AG04449 (cell line): ENCODE data around the gene ARL6IP5.

Experiments
- CTCF ChIA-PET: fragments of 350-600 bp; formaldehyde crosslinking; extraction: SDS; loops from one replicate; lab custom pipeline; 2021; ENCODE audit warnings: antibody characterized with exemption; lab: Yijun Ruan, JAX
- POLR2A ChIA-PET: fragments of 400-600, 350-600 bp; formaldehyde crosslinking; extraction: SDS; loops from one replicate; lab custom pipeline; 2020; ENCODE audit warnings: antibody characterized with exemption, inconsistent platforms; lab: Yijun Ruan, JAX
- DNase-seq: peaks from one replicate; pipeline ENCODE4 v3.0.0-alpha.2; 2010; ENCODE audit warnings: low read depth, low spot score
- H3K4me3 ChIP-seq: 2 replicates; pipeline ENCODE4 v1.5.1; 2011; ENCODE audit warnings: low read depth, mild to moderate bottlenecking, control low read depth, low read length
- CTCF ChIP-seq: IDR thresholded peaks from one replicate; pipeline ENCODE4 v1.5.1; 2011; ENCODE audit warnings: mild to moderate bottlenecking, moderate library complexity, low read length, control low read depth, inconsistent platforms; ENCODE audit not compliant: insufficient read depth; ENCODE audit errors: missing control alignments

Gene ARL6IP5

GRCh38 chr3:69107841-69108240 lies 23.1 kb downstream of the ARL6IP5 start:
- CTCF ChIA-PET: interaction anchor here (1.0 to 10.7 kb wide), 4 partner anchors 11 to 198 kb away, joined by 3 to 95 read pairs (median 4); no protein-coding TSS in a partner anchor
- POLR2A ChIA-PET: no interaction called here
- TF ChIP-seq CTCF: no peak
- H3K4me3 ChIP-seq: no peak overlapping the region
- no peak for DNase-seq

- no peak overlapping the region for H3K4me3 ChIP-seq
- CTCF ChIA-PET: interaction anchor here (1.0 to 10.7 kb wide), 3 partner anchors 11 to 198 kb away, joined by 3 to 95 read pairs (median 4); no protein-coding TSS in a partner anchor
- no peak for DNase-seq
- TF ChIP-seq CTCF: no peak
- POLR2A ChIA-PET: no interaction called here
These were observed 24.1 kb downstream of the ARL6IP5 start for GRCh38 chr3:69108811-69109210.

GRCh38 chr3:69110941-69111546 lies 26.3 kb downstream of the ARL6IP5 start:
- no peak for TF ChIP-seq CTCF
- ChIA-PET CTCF (interaction anchor here (10.7 kb wide), 1 partner anchor 9 kb away, joined by 95 read pairs; no protein-coding TSS in a partner anchor), POLR2A (no interaction called here)
- DNase-seq: no peak
- no peak overlapping the region for H3K4me3 ChIP-seq

GRCh38 chr3:69113536-69113935 lies 28.8 kb downstream of the ARL6IP5 start:
- POLR2A ChIA-PET: no interaction called here
- CTCF ChIA-PET: interaction anchor here (1.1 to 10.7 kb wide), 4 partner anchors 6 to 193 kb away, joined by 3 to 95 read pairs (median 4); partner anchors contain the start of gene LMOD3

GRCh38 chr3:69115731-69116130 lies 31.0 kb downstream of the ARL6IP5 start:
- POLR2A ChIA-PET: no interaction called here
- TF ChIP-seq CTCF: no peak
- CTCF ChIA-PET: interaction anchor here (1.0 to 1.2 kb wide), 4 partner anchors 10 to 318 kb away, joined by 3 to 4 read pairs (median 3); no protein-coding TSS in a partner anchor
- H3K4me3 ChIP-seq: no peak overlapping the region
- DNase-seq: no peak

More at GRCh38 chr3:69113536-69113935, 28.8 kb downstream of the ARL6IP5 start:
- H3K4me3 ChIP-seq: no peak overlapping the region
- no peak for TF ChIP-seq CTCF
- no peak for DNase-seq

GRCh38 chr3:69116162-69116561 lies 31.4 kb downstream of the ARL6IP5 start:
- no peak for TF ChIP-seq CTCF
- no peak for DNase-seq
- ChIA-PET POLR2A (no interaction called here), CTCF (interaction anchor here (1.0 to 8.6 kb wide), 4 partner anchors 42 to 318 kb away, joined by 3 to 110 read pairs (median 4); no protein-coding TSS in a partner anchor)
- H3K4me3 ChIP-seq: no peak overlapping the region
